Muscle of leg (tissue), 11 donors: ENCODE measurements around the gene SORL1. TPM values are rescaled to one million over a fixed set of nuclear protein-coding genes. Genes with fewer than 3 reads are reported as not detected.

Experiments
- DNase-seq: peaks from one replicate; pipeline ENCODE4 v3.0.0; 2013
- H3K27ac ChIP-seq: one replicate; pipeline ENCODE4 v1.5.1; 2013; ENCODE audit warnings: mild to moderate bottlenecking, low read length, control low read depth
- H3K27me3 ChIP-seq: one replicate; pipeline ENCODE4 v1.6.1; 2013; ENCODE audit warnings: low read length; ENCODE audit not compliant: control insufficient read depth, insufficient read depth
- H3K36me3 ChIP-seq: one replicate; pipeline ENCODE4 v1.6.1; 2013; ENCODE audit warnings: low read length; ENCODE audit not compliant: control insufficient read depth, insufficient read depth
- H3K4me1 ChIP-seq: one replicate; pipeline ENCODE4 v1.6.1; 2013; ENCODE audit warnings: low read length; ENCODE audit not compliant: control insufficient read depth, insufficient read depth
- H3K4me3 ChIP-seq: one replicate; pipeline ENCODE4 v1.5.1; 2013; ENCODE audit warnings: low read length, control low read depth
- H3K9me3 ChIP-seq: replicated peaks from 2 replicates; pipeline ENCODE4 v1.6.1; 2013; ENCODE audit warnings: low read depth, low read length; ENCODE audit not compliant: control insufficient read depth
- WGBS: methylation state at CpG from one replicate; pipeline ENCODE4 v1.1.5; 2013; ENCODE audit warnings: missing lambda C conversion rate; ENCODE audit not compliant: insufficient coverage; 5-methylcytosine and 5-hydroxymethylcytosine counted together
- polyA plus RNA-seq, 8 donors: library from polyadenylated mRNA; unstranded; fragments of 120-200 nt; gene quantifications; one replicate each; pipeline versions ENCODE4 v1.2.1 to v1.2.3, GENCODE V29; 2013; ENCODE audit warnings: inconsistent platforms in 1 of 8, low replicate concordance in 1 of 8; ENCODE audit not compliant: insufficient read length in 8 of 8, insufficient read depth in 1 of 8
- total RNA-seq: library from RNA; stranded (reverse); fragments of 120-200 nt; gene quantifications from one replicate; pipeline ENCODE4 v1.2.4, GENCODE V29; 2013

The SORL1 gene
- total and polyA plus RNA-seq, 9 donors = 1.0 to 3.1 (median 1.9) TPM

GRCh38 chr11:121559606-121560200, 107.6 kb downstream of the SORL1 start:
- DNase-seq = peak; percentile 68
- Histone ChIP-seq H3K27ac (no peak overlapping the region), H3K36me3 (no peaks in the 10 kb centered on the region), H3K4me3 (no peak overlapping the region), H3K27me3 (no peaks in the 10 kb centered on the region), H3K4me1 (peaks cover 12% of the 10 kb centered on the region), H3K9me3 (no peaks in the 10 kb centered on the region)
- 89% methylated on average over 1 of the region's 6 CpGs for WGBS

GRCh38 chr11:121560236-121560635, 108.1 kb downstream of the SORL1 start:
- Histone ChIP-seq H3K36me3 (no peaks in the 10 kb centered on the region), H3K27me3 (no peaks in the 10 kb centered on the region), H3K4me3 (no peak overlapping the region), H3K27ac (no peak overlapping the region), H3K4me1 (peaks cover 12% of the 10 kb centered on the region), H3K9me3 (no peaks in the 10 kb centered on the region)
- DNase-seq = no peak

GRCh38 chr11:121561240-121561639, 109.1 kb downstream of the SORL1 start:
- Histone ChIP-seq H3K27me3 (no peaks in the 10 kb centered on the region), H3K27ac (no peak overlapping the region), H3K4me1 (peaks cover 12% of the 10 kb centered on the region), H3K36me3 (no peaks in the 10 kb centered on the region), H3K4me3 (no peak overlapping the region), H3K9me3 (no peaks in the 10 kb centered on the region)
- WGBS = 100% methylated on average over 4 of the region's 5 CpGs
- DNase-seq = no peak

- Histone ChIP-seq H3K27me3 (no peaks in the 10 kb centered on the region), H3K27ac (no peak overlapping the region), H3K36me3 (no peaks in the 10 kb centered on the region), H3K4me3 (no peak overlapping the region), H3K4me1 (peaks cover 12% of the 10 kb centered on the region), H3K9me3 (no peaks in the 10 kb centered on the region)
- WGBS = 76% methylated on average over 4 of the region's 5 CpGs
- no peak for DNase-seq
These were observed 109.6 kb downstream of the SORL1 start for GRCh38 chr11:121561716-121562115.

GRCh38 chr11:121563003-121563402, 110.9 kb downstream of the SORL1 start:
- WGBS = 100% methylated on average over 2 of the region's 4 CpGs
- Histone ChIP-seq H3K4me3 (no peak overlapping the region), H3K36me3 (no peaks in the 10 kb centered on the region), H3K27me3 (peaks cover 2% of the 10 kb centered on the region), H3K9me3 (no peaks in the 10 kb centered on the region), H3K27ac (no peak overlapping the region), H3K4me1 (peaks cover 12% of the 10 kb centered on the region)
- no peak for DNase-seq

- Histone ChIP-seq H3K27me3 (peaks cover 2% of the 10 kb centered on the region), H3K4me1 (peaks cover 8% of the 10 kb centered on the region), H3K9me3 (no peaks in the 10 kb centered on the region), H3K27ac (no peak overlapping the region), H3K4me3 (no peak overlapping the region), H3K36me3 (no peaks in the 10 kb centered on the region)
- WGBS = no CpG with 5 or more reads among the region's 8 CpGs
- DNase-seq = no peak
These were observed 112.0 kb downstream of the SORL1 start for GRCh38 chr11:121563900-121564822.

- no peak for DNase-seq
- no peak overlapping the region for H3K4me3 ChIP-seq
- WGBS = no CpG with 5 or more reads among the region's 5 CpGs
- peaks cover 2% of the 10 kb centered on the region for H3K4me1 ChIP-seq
- H3K27me3 ChIP-seq = peaks cover 2% of the 10 kb centered on the region
- no peak overlapping the region for H3K27ac ChIP-seq
- no peaks in the 10 kb centered on the region for H3K36me3 ChIP-seq
- no peaks in the 10 kb centered on the region for H3K9me3 ChIP-seq
These were observed 113.0 kb downstream of the SORL1 start for GRCh38 chr11:121564948-121565684.

- DNase-seq = no peak
- no peak overlapping the region for H3K27ac ChIP-seq
- H3K4me3 ChIP-seq = no peak overlapping the region
- H3K4me1 ChIP-seq = peaks cover 2% of the 10 kb centered on the region
- no peaks in the 10 kb centered on the region for H3K9me3 ChIP-seq
- WGBS = 85% methylated on average over 8 of the region's 9 CpGs
- no peaks in the 10 kb centered on the region for H3K36me3 ChIP-seq
- H3K27me3 ChIP-seq = peaks cover 2% of the 10 kb centered on the region
These were observed 114.4 kb downstream of the SORL1 start for GRCh38 chr11:121566279-121567168.

GRCh38 chr11:121567995-121568394, 115.9 kb downstream of the SORL1 start:
- no peak overlapping the region for H3K4me3 ChIP-seq
- 50% methylated on average over 2 of the region's 3 CpGs for WGBS
- H3K36me3 ChIP-seq = no peaks in the 10 kb centered on the region
- H3K9me3 ChIP-seq = no peaks in the 10 kb centered on the region
- peaks cover 10% of the 10 kb centered on the region for H3K4me1 ChIP-seq
- DNase-seq = no peak
- no peak overlapping the region for H3K27ac ChIP-seq
- peaks cover 6% of the 10 kb centered on the region for H3K27me3 ChIP-seq
